Posterior vena cava (tissue), 2 donors: ENCODE measurements around the gene NKAIN2. TPM values are rescaled to one million over a fixed set of nuclear protein-coding genes. Genes with fewer than 3 reads are reported as not detected.
"Not testable (repeated sequence)": the region's sequence is repeated elsewhere in the genome, so short reads cannot be mapped to it uniquely, and the experiment has no call there.

Experiments
- DNase-seq: peaks from one replicate; pipeline ENCODE4 v3.0.0-alpha.2; 2020; ENCODE audit warnings: low spot score
- intact Hi-C, 2 donors: fragments of 100-400 bp; cut with DNase I; formaldehyde crosslinking; loops; one replicate each; pipeline versions ENCODE4 v1.14.1 to v1.14.2; 2022 to 2023
- total RNA-seq, 2 donors: library from RNA; stranded (reverse); fragmentation: NEBNext Ultra II Directional; extraction: Animal tissue kit (Norgen Biotek cat#: 25700); gene quantifications; one replicate each; pipeline ENCODE4 v1.2.1, GENCODE V29; 2021
- donor health status: DM: yes; HTN: yes; CAD: no.
- donor health status: DM: yes; HTN: yes; CAD: no.

NKAIN2 gene
- total RNA-seq, 2 donors from 2014 or later: 0.23 to 0.81 TPM

DNA sequence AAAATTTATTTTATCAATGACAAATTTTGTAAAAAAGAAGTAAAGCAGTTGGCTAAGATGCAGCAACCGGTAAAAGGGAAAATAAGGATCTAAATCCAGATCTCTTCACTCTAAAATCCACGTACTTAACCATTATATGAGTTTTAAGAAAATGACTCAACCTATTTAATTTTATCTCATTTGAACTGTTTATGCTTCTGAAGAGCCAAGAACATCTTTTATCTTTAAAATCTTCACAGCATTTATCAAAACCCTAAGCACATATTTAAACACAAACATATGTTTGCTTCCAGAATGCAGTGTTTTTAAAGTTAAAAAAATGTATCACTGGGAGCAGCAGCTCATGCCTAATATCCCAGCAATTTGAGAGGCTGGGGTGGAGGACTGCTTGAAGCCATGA, 339.2 kb downstream of the NKAIN2 start:
- DNase-seq: no peak
- intact Hi-C loops: no loop called here

DNA sequence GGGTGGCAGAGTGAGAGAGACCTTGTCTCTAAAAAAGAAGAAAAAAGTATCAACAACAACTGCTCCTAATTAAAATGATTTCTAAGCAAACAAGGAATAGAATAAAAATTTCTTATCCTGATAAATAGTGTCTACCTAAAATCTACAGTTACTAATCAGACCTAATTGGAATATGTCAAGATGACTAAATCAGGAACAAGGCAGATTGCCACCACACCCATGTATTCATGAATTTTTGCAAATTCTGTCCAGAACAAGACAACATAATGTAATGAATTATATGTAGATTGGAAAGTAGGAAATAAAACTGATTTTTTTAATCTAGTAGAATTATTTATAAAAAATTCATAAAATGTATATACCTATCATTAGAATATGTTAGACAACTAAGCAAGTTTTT, 339.8 kb downstream of the NKAIN2 start:
- intact Hi-C loops: no loop called here
- DNase-seq: no peak

DNA sequence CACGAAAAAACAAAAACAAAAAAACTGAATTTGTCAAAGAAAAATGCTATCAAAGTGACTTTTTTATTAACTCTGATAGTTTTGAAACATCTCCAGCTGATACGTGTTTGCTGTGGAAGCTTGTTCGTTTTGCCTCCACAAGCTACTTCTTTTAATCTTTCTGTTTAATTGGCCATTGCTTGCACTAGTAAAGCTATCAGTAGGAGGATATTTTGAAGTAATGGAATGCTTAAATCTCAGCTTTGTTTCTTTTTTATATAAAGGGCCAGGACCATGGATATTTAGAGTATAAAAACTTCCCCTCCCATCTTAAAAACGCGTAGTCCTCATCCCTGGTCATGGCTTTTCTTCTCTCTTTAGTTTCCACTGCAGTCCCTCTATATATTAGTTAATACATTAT, 344.0 kb downstream of the NKAIN2 start:
- intact Hi-C loops: no loop called here

DNA sequence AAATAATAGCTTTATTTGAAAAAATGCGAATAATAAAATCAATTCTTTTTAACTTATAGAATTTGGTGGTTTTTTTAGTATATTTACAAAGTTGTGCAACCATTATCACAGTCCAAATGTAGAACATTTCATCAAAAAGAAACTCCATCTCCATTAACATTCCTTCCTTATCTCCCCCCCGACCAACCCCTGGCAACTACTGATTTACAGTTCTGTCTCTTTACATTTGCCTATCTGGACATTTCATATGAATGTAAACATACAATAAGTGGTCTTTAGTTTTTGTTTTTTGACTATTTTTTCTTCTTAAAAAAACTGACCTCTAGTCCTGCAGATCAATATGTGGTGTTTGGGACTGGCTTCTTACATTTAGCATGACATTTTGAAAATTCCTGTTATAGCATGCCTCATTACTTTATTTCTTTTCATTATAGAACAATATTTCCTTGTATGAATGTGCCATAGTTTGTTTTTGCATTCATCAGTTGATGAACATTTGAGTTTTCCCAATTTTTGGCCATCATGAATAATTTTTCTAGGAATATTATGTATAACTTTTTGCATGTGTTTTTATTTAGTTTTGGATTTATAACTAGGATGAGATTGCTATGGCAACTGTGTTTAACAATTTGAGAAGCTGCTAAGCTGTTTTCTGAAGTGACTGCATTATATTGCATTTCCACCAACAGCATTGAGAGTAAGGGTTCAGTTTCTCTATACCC, 344.7 kb downstream of the NKAIN2 start:
- intact Hi-C loops: no loop called here
- no peak for DNase-seq

More for the DNA sequence above, 344.0 kb downstream of the NKAIN2 start:
- no peak for DNase-seq

DNA sequence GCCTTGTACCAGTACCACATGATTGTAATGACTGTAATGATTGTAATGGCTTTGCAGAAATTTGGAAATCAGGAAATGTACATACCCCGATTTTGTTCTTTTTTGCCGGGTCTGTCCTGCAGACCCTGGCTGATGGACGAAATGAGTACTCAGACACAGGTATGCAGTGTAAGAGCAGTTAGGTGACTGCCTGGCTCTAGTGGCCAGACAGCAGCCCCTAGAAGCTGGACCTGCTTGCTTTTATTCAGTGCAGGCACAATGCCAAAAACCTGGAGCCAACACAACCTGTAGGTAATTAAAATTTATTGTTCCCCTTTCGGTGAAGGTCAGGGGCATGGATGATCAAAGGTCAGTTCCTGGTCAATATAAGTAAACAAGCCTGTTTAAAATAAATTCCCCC, 346.0 kb downstream of the NKAIN2 start:
- DNase-seq: no peak
- intact Hi-C loops: no loop called here

DNA sequence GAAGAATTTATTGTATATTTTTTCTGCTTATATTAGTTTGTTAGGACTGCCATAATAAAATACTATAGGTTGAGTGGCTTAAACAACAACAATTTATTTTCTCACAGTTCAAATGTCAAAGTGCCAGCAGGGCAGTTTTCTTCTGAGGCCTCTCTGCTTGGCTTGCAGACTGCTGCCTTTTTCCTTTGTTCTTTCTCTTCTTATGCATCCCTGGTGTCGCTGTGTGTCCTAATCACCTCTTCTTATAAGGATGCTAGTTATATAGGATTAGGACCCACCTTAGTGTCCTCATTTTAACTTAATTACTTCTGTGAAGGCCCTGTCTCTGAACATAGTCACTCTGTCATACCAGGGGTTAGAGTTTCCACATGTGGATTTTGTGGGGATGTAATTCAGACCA, 354.4 kb downstream of the NKAIN2 start:
- no peak for DNase-seq
- intact Hi-C loops: no loop called here

DNA sequence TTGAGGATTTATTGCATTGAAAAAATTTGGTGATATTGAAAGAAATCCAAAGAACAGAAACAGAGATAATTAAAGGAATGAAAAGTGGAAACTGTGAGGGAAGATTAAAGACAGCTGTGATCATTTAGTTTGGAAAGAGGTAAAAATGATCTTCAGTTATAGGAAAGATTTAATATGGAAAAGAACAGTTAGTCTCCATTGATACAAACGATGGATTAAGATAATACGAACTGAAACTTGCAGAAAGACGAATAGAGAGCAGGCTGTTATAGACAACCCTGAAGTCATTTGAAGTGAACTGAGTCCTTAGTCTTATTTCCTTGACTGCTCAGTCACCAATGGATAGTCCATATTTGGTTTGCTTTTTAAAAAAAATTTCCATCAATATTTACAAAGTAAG, 360.0 kb downstream of the NKAIN2 start:
- intact Hi-C loops: no loop called here
- no peak for DNase-seq

DNA sequence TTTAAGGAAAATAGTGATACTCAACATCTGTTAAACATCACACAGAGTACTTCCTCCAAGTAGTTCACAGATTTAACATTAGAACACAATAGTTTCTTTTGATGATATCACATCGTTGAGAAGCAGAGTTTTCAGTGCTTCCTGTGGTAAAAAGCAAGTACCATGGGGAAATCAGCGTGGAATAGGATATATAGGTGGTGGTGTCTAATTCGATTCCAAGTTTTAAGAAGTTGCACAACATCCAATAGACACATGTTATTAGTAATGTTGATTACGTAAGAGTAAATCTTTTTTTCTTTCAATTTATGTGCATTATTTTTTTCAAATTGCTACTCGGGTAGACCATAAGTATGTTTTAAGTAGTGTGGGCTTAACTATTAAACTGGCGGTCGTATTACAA, 360.7 kb downstream of the NKAIN2 start:
- no peak for DNase-seq
- intact Hi-C loops: no loop called here

DNA sequence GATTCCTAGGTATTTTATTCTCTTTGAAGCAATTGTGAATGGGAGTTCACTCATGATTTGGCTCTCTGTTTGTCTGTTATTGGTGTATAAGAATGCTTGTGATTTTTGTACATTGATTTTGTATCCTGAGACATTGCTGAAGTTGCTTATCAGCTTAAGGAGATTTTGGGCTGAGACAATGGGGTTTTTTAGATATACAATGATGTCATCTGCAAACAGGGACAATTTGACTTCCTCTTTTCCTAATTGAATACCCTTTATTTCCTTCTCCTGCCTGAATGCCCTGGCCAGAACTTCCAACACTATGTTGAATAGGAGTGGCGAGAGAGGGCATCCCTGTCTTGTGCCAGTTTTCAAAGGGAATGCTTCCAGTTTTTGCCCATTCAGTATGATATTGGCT, 363.6 kb downstream of the NKAIN2 start:
- intact Hi-C loops, DNase-seq: not testable (repeated sequence)

DNA sequence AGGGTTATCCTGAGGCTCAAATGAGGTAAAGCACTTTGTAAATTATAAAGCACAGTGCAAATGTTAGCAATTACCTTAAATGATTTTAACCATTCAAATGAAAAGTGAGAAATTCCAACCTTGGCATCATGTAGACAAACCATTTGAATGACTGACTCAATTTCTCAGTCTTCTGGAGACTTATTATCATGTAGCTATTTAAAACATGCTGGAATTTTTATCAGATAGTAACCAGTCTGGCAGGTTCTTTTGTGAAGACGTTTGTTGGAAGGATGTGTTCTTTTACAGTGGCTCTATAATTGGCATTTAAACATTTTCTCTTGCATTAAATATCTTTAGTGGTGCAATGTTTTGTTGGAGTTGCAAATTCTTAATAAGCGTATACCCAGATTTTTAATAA, 386.6 kb downstream of the NKAIN2 start:
- DNase-seq: no peak
- intact Hi-C loops: no loop called here

DNA sequence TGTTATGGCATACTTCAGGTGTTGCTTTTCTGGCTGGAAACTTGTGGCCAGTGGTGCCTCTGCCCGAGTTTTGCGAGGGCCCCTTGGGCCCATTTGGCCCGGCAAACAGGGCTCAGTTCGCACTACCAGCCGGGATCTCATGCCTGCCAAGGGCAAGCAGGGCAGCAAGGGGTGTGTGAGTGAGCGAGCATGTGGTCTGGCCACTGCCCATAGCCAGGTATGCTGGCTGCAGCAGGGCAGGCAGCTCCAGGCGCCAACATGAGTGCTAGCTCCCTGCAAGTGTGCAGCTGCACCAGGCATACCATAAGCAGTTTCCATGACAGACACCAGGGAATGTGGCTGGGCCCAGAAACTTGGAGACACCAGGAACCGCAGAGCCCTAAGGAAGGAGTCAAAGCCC, 389.5 kb downstream of the NKAIN2 start:
- intact Hi-C loops: no loop called here
- DNase-seq: no peak

DNA sequence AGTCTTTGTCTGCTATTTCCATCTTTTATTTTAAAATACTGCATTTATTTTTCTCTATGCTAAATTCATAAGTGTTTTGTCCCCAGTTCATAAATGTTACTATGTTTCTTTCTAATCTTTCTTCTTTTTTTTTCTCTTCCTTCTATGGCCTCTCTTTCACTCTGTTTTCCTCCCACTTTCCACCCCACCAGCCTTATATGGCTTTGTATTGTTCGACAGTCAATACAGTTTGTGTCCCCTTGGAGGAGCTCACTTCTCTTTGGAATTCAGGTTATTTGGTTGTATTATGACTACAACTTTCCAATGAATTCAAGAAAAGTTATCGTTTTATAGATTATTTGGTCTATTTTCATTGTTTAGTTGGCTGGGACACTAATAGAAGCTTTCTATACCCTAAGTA, 393.5 kb downstream of the NKAIN2 start:
- no peak for DNase-seq
- intact Hi-C loops: no loop called here

DNA sequence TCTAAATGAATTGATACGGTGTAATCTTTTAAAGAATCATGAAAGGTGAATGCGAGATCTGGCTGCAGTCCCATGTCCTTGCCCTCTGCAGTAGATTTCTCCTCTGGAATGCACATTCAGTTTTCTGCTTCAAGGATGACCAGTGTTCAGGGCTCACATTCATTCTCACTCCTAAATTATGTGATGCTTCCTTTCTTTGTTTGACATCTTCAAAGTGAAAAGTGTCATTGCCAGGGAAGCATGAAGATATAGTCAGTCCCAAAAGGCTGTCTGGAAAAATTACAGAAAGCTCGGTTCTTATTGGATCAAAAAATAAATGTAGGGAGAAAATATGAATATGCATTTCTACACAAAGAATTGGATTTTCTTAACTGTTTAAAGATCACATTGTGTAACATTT, 395.6 kb downstream of the NKAIN2 start:
- intact Hi-C loops: no loop called here
- no peak for DNase-seq

DNA sequence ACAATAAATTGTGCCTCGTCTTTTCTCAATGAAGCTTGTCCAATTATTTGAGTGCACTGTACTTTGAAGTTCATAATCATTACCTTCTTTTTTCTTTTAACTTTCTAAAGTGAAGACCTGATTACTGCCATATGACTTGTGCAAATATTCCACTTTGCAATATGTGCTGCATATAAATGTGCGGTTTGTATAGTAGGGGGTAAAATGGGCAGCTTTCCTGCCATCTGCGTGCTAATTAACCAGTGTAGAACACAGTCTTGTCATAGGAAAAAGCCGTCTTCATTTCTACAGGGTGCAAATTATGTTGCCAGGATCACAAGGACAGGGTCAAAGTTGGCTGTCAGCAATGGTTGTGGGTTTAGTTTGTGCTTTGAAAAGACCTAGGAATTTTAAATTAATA, 397.0 kb downstream of the NKAIN2 start:
- no peak for DNase-seq
- intact Hi-C loops: loop anchor here in 1 of 2 donors (10.0 kb wide), 1 partner anchor 806 kb away; no protein-coding TSS in a partner anchor

DNA sequence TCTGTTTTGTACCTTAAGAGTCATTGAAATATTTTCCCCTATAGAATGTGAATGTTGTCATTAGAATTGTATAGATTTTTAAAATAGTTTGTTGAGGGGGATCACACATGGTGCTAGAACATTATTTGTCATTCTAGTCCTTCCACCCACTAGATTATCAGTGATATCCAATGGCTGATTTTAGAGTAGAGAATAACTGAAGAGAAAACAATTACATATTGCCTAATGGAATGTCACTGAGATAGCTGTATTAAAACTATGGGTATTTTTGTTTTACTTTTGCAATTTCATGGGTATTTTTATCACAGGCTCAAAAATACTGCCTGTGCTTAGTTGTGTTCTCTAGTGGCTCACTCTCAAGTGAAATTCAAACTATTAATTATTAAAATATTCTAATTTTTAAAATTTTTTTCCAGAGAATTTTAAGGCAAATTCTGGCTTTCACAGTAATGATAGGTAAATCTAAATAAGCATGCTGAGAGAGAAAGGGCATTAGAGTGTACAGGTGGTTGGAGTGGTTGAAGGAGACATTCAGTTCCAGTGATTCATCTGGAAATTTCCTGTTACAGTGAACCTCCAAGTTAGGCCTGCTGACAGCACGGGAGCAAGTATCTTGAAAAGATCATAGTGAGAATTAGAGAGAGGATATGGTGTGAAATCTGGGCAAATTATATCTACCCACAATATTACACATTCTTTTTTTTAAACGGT, 399.6 kb downstream of the NKAIN2 start:
- no peak for DNase-seq
- intact Hi-C loops: loop anchor here in 1 of 2 donors (10.0 kb wide), 1 partner anchor 808 kb away; no protein-coding TSS in a partner anchor

DNA sequence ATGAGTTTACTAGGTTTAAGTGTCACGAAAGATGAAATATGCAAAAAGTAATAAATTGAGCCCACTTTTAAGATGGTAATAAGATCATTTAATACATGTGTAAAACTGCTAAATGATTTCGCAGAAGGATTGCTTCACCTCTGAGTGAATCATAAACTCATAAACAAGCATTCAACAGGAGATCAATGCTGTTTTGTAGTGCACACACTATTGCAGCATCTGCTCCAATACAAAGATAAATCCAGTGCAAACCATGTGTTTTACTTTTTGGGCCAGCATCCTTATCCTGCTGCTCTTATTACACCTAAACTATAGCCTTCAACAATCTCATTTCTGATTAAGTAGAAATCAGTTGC, 400.1 kb downstream of the NKAIN2 start:
- DNase-seq: no peak
- intact Hi-C loops: loop anchor here in 1 of 2 donors (10.0 kb wide), 1 partner anchor 809 kb away; no protein-coding TSS in a partner anchor

DNA sequence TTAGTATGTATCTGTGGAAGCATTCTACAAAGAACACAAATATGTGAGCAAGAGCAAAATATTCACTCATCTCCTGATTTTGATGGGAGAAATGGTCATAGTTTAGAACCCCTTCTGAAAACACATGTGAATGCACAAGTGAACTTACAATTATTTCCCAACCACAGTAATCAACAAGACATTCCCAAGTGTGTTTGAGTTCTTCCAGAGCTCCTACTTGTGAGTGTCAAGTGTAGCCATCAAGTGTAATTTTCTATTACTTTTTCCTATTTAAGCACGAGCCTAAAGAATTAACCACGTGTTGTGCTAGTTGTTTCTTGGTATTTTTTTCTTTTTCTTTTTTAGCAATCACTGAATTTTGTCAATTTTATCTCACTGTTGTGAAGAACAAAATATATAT, 402.3 kb downstream of the NKAIN2 start:
- intact Hi-C loops: loop anchor here in 1 of 2 donors (10.0 kb wide), 1 partner anchor 811 kb away; no protein-coding TSS in a partner anchor
- no peak for DNase-seq

DNA sequence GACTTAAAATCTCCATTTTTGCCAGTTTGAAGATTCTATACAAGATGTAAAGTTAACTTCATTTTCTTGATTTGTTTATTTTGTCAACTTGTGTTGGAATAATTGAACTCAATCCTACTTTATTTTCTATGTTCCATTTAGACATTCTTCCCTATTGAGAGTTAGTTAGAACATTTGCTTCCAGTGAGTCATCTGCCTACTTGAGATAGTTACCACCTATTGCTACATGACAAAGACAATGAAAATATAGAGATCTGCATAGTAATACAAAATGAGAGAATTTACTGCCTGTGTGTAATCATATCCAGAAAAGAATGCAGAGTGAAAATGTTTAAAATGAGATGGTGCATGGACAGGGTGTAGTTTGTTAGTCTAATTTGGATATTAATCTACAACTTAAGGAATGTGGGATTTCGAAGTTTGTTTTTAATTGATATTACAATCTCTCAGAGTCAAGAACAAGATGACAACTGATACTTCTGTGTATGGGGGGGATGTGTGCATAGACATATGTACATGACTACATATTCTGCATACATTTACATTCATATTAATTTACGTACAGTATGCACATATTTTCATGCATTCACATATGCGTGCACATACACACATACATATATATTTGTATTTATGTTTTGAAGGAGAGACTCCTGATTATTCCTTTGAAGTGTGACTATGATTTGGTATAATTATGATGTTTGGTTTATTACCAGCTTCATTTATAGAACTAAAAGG, 420.1 kb downstream of the NKAIN2 start:
- no peak for DNase-seq
- intact Hi-C loops: no loop called here

DNA sequence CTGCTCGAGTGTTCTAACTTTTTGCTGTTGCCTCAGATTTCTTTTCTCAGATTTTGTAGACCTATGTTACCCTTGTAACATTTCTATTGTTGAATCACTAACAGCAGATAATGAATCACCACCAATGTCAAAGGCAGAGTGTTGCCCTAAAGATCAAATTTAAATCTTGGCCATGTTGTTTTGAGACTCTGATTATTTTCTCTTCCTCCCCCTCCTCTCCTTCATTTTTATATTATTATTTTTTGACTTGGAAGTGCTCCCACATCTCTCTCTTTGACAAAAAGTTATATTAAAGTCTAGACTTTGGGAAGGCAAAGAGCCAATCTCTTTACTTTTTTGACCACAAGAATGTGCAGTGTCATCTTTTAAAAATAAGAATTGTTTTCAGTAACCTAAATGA, 422.7 kb downstream of the NKAIN2 start:
- DNase-seq: no peak
- intact Hi-C loops: no loop called here

DNA sequence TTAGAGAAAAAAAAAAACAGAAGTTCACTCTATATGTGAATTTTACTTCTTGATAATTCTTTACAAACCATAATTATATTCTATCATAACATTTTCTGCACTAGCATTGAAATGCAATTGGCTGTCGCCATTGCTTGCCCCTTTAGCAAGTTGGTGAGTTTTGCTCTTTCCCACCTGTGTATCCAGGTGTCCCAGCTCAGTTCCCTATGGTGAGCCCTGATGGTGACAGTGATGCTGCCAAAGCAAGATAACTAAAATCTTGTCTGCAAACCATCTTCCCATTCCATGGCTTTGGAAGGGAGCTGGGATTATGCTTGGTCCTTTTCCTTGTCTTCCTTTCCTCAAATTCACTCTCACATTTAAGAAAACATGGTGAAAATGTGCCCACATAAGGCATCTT, 429.6 kb downstream of the NKAIN2 start:
- no peak for DNase-seq
- intact Hi-C loops: no loop called here
